Activated CD8-positive, alpha-beta memory T cell treated with anti-CD3 and anti-CD28 coated beads for 36 hours (primary cell): ENCODE measurements around the gene MILR1. TPM values are rescaled to one million over a fixed set of nuclear protein-coding genes. Genes with fewer than 3 reads are reported as not detected.

ENCODE experiments used
- CTCF ChIA-PET: fragments of 350-600 bp; sonication (Branson Sonifier 250); formaldehyde crosslinking; loops from one replicate; lab custom pipeline; 2021; ENCODE audit warnings: antibody characterized with exemption; lab: Charles Lee
- POLR2A ChIA-PET: fragments of 350-600 bp; sonication (Branson Sonifier 250); formaldehyde crosslinking; loops from one replicate; lab custom pipeline; 2021; ENCODE audit warnings: antibody characterized with exemption; lab: Charles Lee
- total RNA-seq, 2 experiments: library from RNA; stranded (reverse); gene quantifications; one replicate each; pipeline ENCODE4 v1.2.3, GENCODE V29; 2021

The MILR1 gene
- total RNA-seq, 2 experiments from 2014 or later: 0.75 to 1.2 TPM

GRCh38 chr17:64506201-64506575 lies 57.3 kb downstream of the MILR1 start, which contains the start of gene DDX5:
Gene DDX5 (minus strand): TSS chr17:64506289. CDS start chr17:64506119, 170 bp downstream.
- ChIA-PET POLR2A (interaction anchor here (0.5 to 4.4 kb wide), 9 partner anchors 10 to 230 kb away, joined by 3 to 90 read pairs (median 5); partner anchors contain the start of gene POLG2), CTCF (interaction anchor here (1.0 to 1.4 kb wide), 3 partner anchors 9 to 15 kb away, joined by 4 to 15 read pairs (median 7); partner anchors contain the start of gene POLG2)

- CTCF ChIA-PET: interaction anchor here (1.0 to 1.8 kb wide), 5 partner anchors 9 to 87 kb away, joined by 3 to 7 read pairs (median 5); partner anchors contain the start of gene POLG2
- POLR2A ChIA-PET: interaction anchor here (0.5 to 4.4 kb wide), 10 partner anchors 11 to 230 kb away, joined by 3 to 90 read pairs (median 4); partner anchors contain the start of gene POLG2
These were observed 57.9 kb downstream of the MILR1 start, which contains the start of gene CEP95 for GRCh38 chr17:64506576-64507412. Gene CEP95 (plus strand): TSS chr17:64506977. CDS start chr17:64507098, 121 bp downstream.

GRCh38 chr17:64507413-64507782 lies 58.5 kb downstream of the MILR1 start:
- ChIA-PET CTCF (interaction anchor here (1.0 to 1.8 kb wide), 5 partner anchors 8 to 87 kb away, joined by 3 to 7 read pairs (median 5); partner anchors contain the start of gene POLG2), POLR2A (interaction anchor here (1.0 to 4.4 kb wide), 5 partner anchors 11 to 141 kb away, joined by 3 to 90 read pairs (median 4); partner anchors contain the start of gene POLG2)

- ChIA-PET POLR2A (no interaction called here), CTCF (interaction anchor here (0.6 to 1.1 kb wide), 2 partner anchors 18 to 168 kb away, joined by 3 read pairs; no protein-coding TSS in a partner anchor)
These were observed 59.8 kb downstream of the MILR1 start for GRCh38 chr17:64508683-64509082.

GRCh38 chr17:64509179-64509578 lies 60.3 kb downstream of the MILR1 start:
- ChIA-PET CTCF (interaction anchor here (0.6 to 1.1 kb wide), 2 partner anchors 18 to 167 kb away, joined by 3 read pairs; no protein-coding TSS in a partner anchor), POLR2A (no interaction called here)

GRCh38 chr17:64515419-64515818 lies 66.5 kb downstream of the MILR1 start:
- ChIA-PET POLR2A (interaction anchor here (0.5 kb wide), 2 partner anchors 51 to 1622 kb away, joined by 5 to 10 read pairs; no protein-coding TSS in a partner anchor), CTCF (interaction anchor here (0.7 kb wide), 1 partner anchor 8 kb away, joined by 3 read pairs; the partner anchor contains the start of gene CEP95)

- ChIA-PET POLR2A (interaction anchor here (0.5 kb wide), 1 partner anchor 1622 kb away, joined by 5 read pairs; no protein-coding TSS in a partner anchor), CTCF (interaction anchor here (0.7 kb wide), 1 partner anchor 9 kb away, joined by 3 read pairs; the partner anchor contains the start of gene CEP95)
These were observed 66.9 kb downstream of the MILR1 start for GRCh38 chr17:64515829-64516228.

Other genes with a start within 250 kb of the MILR1 start
- gene TEX2, start 185.9 kb upstream of the MILR1 start, total RNA-seq: 10 to 100 TPM; 22.6 to 23.9 TPM
- gene PECAM1, start 58.3 kb upstream of the MILR1 start, total RNA-seq: 10 to 100 TPM; 34.3 to 37.8 TPM
- gene POLG2, start 47.9 kb downstream of the MILR1 start, total RNA-seq: 10 to 100 TPM; 30.1 TPM
- 100 to 1,000 TPM; 679 to 698 TPM for gene DDX5, start 57.2 kb downstream of the MILR1 start, total RNA-seq
- 10 to 100 TPM; 31.7 to 40.6 TPM for gene CEP95, start 57.9 kb downstream of the MILR1 start, total RNA-seq
- 10 to 100 TPM; 18.3 to 19.4 TPM for gene SMURF2, start 213.2 kb downstream of the MILR1 start, total RNA-seq